GM19395 (cell line): ENCODE measurements around the gene CCL1.

ENCODE experiments used
- ATAC-seq: cut with Tn5 transposase; IDR thresholded peaks from one replicate; pipeline ENCODE4 v1.9.1; 2021; ENCODE audit warnings: mild to moderate bottlenecking, moderate library complexity; ENCODE audit not compliant: unreplicated experiment

Gene CCL1

GRCh38 chr17:34363183-34363661 is at the start of gene CCL1:
TSS of gene CCL1 (minus strand) at chr17:34363233. CDS start at chr17:34363161, 72 bp downstream.
- no peak for ATAC-seq

- no peak for ATAC-seq
These were observed 49.5 kb upstream of the CCL1 start for GRCh38 chr17:34412534-34412933.

GRCh38 chr17:34411646-34412421 is 48.8 kb upstream of the CCL1 start:
- ATAC-seq, result no peak

GRCh38 chr17:34409352-34409751 is 46.3 kb upstream of the CCL1 start:
- ATAC-seq, result no peak

- ATAC-seq, result no peak
These were observed 45.4 kb upstream of the CCL1 start for GRCh38 chr17:34408439-34408838.

- no peak for ATAC-seq
These were observed 43.2 kb upstream of the CCL1 start for GRCh38 chr17:34406226-34406625.

GRCh38 chr17:34403006-34403405 is 40.0 kb upstream of the CCL1 start:
- ATAC-seq, result no peak

- ATAC-seq, result no peak
These were observed 38.1 kb upstream of the CCL1 start for GRCh38 chr17:34401165-34401564.

- ATAC-seq, result no peak
These were observed 37.4 kb upstream of the CCL1 start for GRCh38 chr17:34400301-34400931.

GRCh38 chr17:34399725-34400124 is 36.7 kb upstream of the CCL1 start:
- ATAC-seq, result no peak

GRCh38 chr17:34398990-34399389 is 36.0 kb upstream of the CCL1 start:
- ATAC-seq, result no peak

GRCh38 chr17:34397265-34397664 is 34.2 kb upstream of the CCL1 start:
- no peak for ATAC-seq

- no peak for ATAC-seq
These were observed 30.4 kb upstream of the CCL1 start for GRCh38 chr17:34393401-34393800.

GRCh38 chr17:34391241-34391640 is 28.2 kb upstream of the CCL1 start:
- no peak for ATAC-seq

GRCh38 chr17:34390649-34391048 is 27.6 kb upstream of the CCL1 start:
- ATAC-seq, result no peak

- no peak for ATAC-seq
These were observed 26.2 kb upstream of the CCL1 start for GRCh38 chr17:34389126-34389750.

- ATAC-seq, result no peak
These were observed 24.5 kb upstream of the CCL1 start for GRCh38 chr17:34387566-34387965.

- ATAC-seq, result no peak
These were observed 23.9 kb upstream of the CCL1 start for GRCh38 chr17:34386697-34387550.

GRCh38 chr17:34386343-34386696 is 23.3 kb upstream of the CCL1 start:
- ATAC-seq, result no peak

- no peak for ATAC-seq
These were observed 22.0 kb upstream of the CCL1 start for GRCh38 chr17:34384822-34385605.
